Fibroblast of mammary gland (primary cell): ENCODE data around the gene TOP1.

Experiments
- DNase-seq: peaks from one replicate; pipeline ENCODE4 v3.0.0-alpha.2; 2010; ENCODE audit warnings: low read depth
- H3K4me3 ChIP-seq: 2 replicates; pipeline ENCODE4 v1.5.1; 2011; ENCODE audit warnings: low read depth, mild to moderate bottlenecking, low read length, moderate library complexity; ENCODE audit not compliant: control insufficient read depth
- CTCF ChIP-seq: conservative IDR thresholded peaks from 2 replicates; pipeline ENCODE4 v1.5.1; 2011; ENCODE audit warnings: low read depth, low read length, inconsistent platforms; ENCODE audit not compliant: control insufficient read depth, insufficient read depth

The TOP1 gene

GRCh38 chr20:41173791-41174341 is 145.2 kb downstream of the TOP1 start:
- TF ChIP-seq CTCF = no peak
- DNase-seq = no peak
- no peak overlapping the region for H3K4me3 ChIP-seq
